ENCODE measurements around the gene ST14.

Gene ST14

GRCh38 chr11:130131961-130132850 lies 27.4 kb upstream of the ST14 start:
- no peak overlapping the region for H3K4me3 ChIP-seq (ENCODE audit: low read depth, low read length)
- peak; percentile 75 for DNase-seq (ENCODE audit: low read depth)
- peak; percentile 75 for TF ChIP-seq CTCF (IDR thresholded peaks at IDR 0.05; ENCODE audit: insufficient read depth, low read depth, low read length, missing control alignments)

- no peak for DNase-seq (ENCODE audit: low read depth)
- no peak overlapping the region for H3K4me3 ChIP-seq (ENCODE audit: low read depth, low read length)
- TF ChIP-seq CTCF (IDR thresholded peaks at IDR 0.05; ENCODE audit: insufficient read depth, low read depth, low read length, missing control alignments): no peak
Measured at GRCh38 chr11:130133716-130134115, 25.9 kb upstream of the ST14 start.

- H3K4me3 ChIP-seq (ENCODE audit: low read depth, low read length): no peak overlapping the region
- TF ChIP-seq CTCF (IDR thresholded peaks at IDR 0.05; ENCODE audit: insufficient read depth, low read depth, low read length, missing control alignments): no peak
- DNase-seq (ENCODE audit: low read depth): no peak
Measured at GRCh38 chr11:130136107-130136506, 23.5 kb upstream of the ST14 start.

GRCh38 chr11:130137999-130138398 lies 21.6 kb upstream of the ST14 start:
- no peak overlapping the region for H3K4me3 ChIP-seq (ENCODE audit: low read depth, low read length)
- DNase-seq (ENCODE audit: low read depth): no peak
- TF ChIP-seq CTCF (IDR thresholded peaks at IDR 0.05; ENCODE audit: insufficient read depth, low read depth, low read length, missing control alignments): no peak

GRCh38 chr11:130139401-130139800 lies 20.2 kb upstream of the ST14 start:
- H3K4me3 ChIP-seq (ENCODE audit: low read depth, low read length): no peak overlapping the region
- TF ChIP-seq CTCF (IDR thresholded peaks at IDR 0.05; ENCODE audit: insufficient read depth, low read depth, low read length, missing control alignments): no peak
- no peak for DNase-seq (ENCODE audit: low read depth)

GRCh38 chr11:130141561-130142341 lies 17.8 kb upstream of the ST14 start:
- DNase-seq (ENCODE audit: low read depth): no peak
- TF ChIP-seq CTCF (IDR thresholded peaks at IDR 0.05; ENCODE audit: insufficient read depth, low read depth, low read length, missing control alignments): no peak
- H3K4me3 ChIP-seq (ENCODE audit: low read depth, low read length): no peak overlapping the region

Measured in GM12865 (cell line).